Keratinocyte (primary cell): ENCODE results near the gene CMTR1.

Source experiments
- EZH2 ChIP-seq: IDR thresholded peaks from one replicate; pipeline ENCODE4 v1.6.1; 2012; ENCODE audit warnings: inconsistent platforms, mild to moderate bottlenecking, low read length, moderate library complexity
- TF ChIP-seq, protein P1 (sequence below), 3 experiments: IDR thresholded peaks in 1 of 3; conservative IDR thresholded peaks in 1 of 3; optimal IDR thresholded peaks in 1 of 3; 2 replicates in 2 of 3; 3 replicates in 1 of 3; pipeline versions ENCODE3 to v1.5.1; 2011; ENCODE audit warnings: low read length in 3 of 3, mild to moderate bottlenecking in 3 of 3, moderate library complexity in 2 of 3, control low read depth in 1 of 3, inconsistent platforms in 1 of 3; ENCODE audit not compliant: insufficient read depth in 2 of 3; ENCODE audit errors: extremely low read depth in 1 of 3

DNA sequence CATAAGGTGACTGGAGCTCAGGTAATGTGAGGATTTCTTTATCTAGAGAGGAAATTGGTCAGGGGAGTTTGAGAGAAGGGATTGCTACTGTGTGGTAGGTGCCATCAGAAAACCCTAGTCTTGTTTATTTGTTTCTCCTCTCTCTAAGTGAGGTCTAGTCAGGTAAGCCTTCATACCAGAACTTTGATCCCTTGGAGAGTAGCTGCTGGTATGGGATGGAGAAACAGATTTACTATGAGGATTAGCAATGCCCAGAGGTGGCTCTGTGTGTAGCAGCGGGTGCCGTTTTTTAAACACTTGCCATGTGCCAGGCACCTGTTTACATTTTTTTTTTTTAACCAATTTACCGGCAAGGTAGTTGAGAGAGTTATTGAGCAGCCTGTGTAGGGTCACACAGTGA lies 19.5 kb downstream of the CMTR1 start:
- TF ChIP-seq, protein P1, sequence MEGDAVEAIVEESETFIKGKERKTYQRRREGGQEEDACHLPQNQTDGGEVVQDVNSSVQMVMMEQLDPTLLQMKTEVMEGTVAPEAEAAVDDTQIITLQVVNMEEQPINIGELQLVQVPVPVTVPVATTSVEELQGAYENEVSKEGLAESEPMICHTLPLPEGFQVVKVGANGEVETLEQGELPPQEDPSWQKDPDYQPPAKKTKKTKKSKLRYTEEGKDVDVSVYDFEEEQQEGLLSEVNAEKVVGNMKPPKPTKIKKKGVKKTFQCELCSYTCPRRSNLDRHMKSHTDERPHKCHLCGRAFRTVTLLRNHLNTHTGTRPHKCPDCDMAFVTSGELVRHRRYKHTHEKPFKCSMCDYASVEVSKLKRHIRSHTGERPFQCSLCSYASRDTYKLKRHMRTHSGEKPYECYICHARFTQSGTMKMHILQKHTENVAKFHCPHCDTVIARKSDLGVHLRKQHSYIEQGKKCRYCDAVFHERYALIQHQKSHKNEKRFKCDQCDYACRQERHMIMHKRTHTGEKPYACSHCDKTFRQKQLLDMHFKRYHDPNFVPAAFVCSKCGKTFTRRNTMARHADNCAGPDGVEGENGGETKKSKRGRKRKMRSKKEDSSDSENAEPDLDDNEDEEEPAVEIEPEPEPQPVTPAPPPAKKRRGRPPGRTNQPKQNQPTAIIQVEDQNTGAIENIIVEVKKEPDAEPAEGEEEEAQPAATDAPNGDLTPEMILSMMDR (optimal IDR thresholded peaks at IDR 0.05 in 1 of 3, IDR thresholded peaks at IDR 0.05 in 1 of 3, conservative IDR thresholded peaks at IDR 0.05 in 1 of 3; ENCODE audit: extremely low read depth in 1 of 3, insufficient read depth in 2 of 3, low read length in 3 of 3) = no peak
- no peak for TF ChIP-seq EZH2
